HCT116 (cell line): ENCODE results near the gene S100A7A. TPM values are rescaled to one million over a fixed set of nuclear protein-coding genes. Genes with fewer than 3 reads are reported as not detected.

Source experiments
- ATAC-seq: fragments of 200-7000 bp; cut with Tn5 transposase; 2 replicates; pipeline ENCODE4 v1.9.1; 2020; ENCODE audit warnings: mild to moderate bottlenecking, moderate library complexity
- BruUV-seq: library from RNA; stranded (reverse); fragments of 400-500 nt; replicated peaks from 2 replicates; lab custom pipeline; 2021; lab: Mats Ljungman, UMichigan
- CTCF ChIA-PET: fragments of 300-600 bp; sonication (Branson Sonifier 250); formaldehyde crosslinking; loops from one replicate; lab custom pipeline; 2021; ENCODE audit warnings: antibody characterized with exemption; lab: Charles Lee
- POLR2A ChIA-PET: fragments of 300-600, 350-600 bp; sonication (Branson Sonifier 250); formaldehyde crosslinking; loops from one replicate; lab custom pipeline; 2021; ENCODE audit warnings: antibody characterized with exemption; lab: Charles Lee
- RAD21 ChIA-PET, 2 experiments: fragments of 300-600 bp; sonication (Branson Sonifier 250); formaldehyde crosslinking; loops; one replicate each; lab custom pipeline; 2023; ENCODE audit warnings: low total read pairs in 2 of 2; ENCODE audit not compliant: uncharacterized antibody in 2 of 2, unreplicated experiment in 2 of 2, low non-redundant PET in 1 of 2; lab: Charles Lee
- DNase-seq: peaks from one replicate; pipeline ENCODE4 v3.0.0-alpha.2; 2010; ENCODE audit warnings: low read depth, low spot score
- H2AFZ ChIP-seq: fragments of 200-600 bp; shearing (Covaris generic), sonication (generic); 2 replicates; pipeline ENCODE4 v1.6.1; 2017; ENCODE audit warnings: low read depth, mixed run types, mixed read lengths, antibody characterized with exemption, low read length; ENCODE audit not compliant: poor library complexity, severe bottlenecking
- H3K27ac ChIP-seq: 2 replicates; pipeline ENCODE4 v1.5.1; 2012; ENCODE audit warnings: low read depth, low read length
- H3K27me3 ChIP-seq: fragments of 200-600 bp; sonication (generic); 2 replicates; pipeline ENCODE4 v1.6.1; 2016; ENCODE audit warnings: mixed run types, low read length, mixed read lengths; ENCODE audit not compliant: insufficient read depth
- H3K36me3 ChIP-seq, 2 experiments: fragments of 200-500 bp in 1 of 2; fragments of 200-600 bp in 1 of 2; sonication (Bioruptor generic) in 1 of 2; sonication (generic) in 1 of 2; 2 replicates each; pipeline versions ENCODE4 v1.5.1 to v1.6.1; 2014 to 2016; ENCODE audit warnings: low read length in 2 of 2, inconsistent platforms in 1 of 2, mixed read lengths in 1 of 2, mixed run types in 1 of 2; ENCODE audit not compliant: insufficient read depth in 2 of 2, control insufficient read depth in 1 of 2
- H3K4me1 ChIP-seq, 2 experiments: fragments of 200-600 bp in 1 of 2; sonication (generic) in 1 of 2; 2 replicates each; pipeline versions ENCODE4 v1.5.1 to v1.6.1; 2012 to 2017; ENCODE audit warnings: low read length in 2 of 2, inconsistent platforms in 1 of 2, mild to moderate bottlenecking in 1 of 2, mixed read lengths in 1 of 2, mixed run types in 1 of 2, moderate library complexity in 1 of 2; ENCODE audit not compliant: insufficient read depth in 2 of 2, control insufficient read depth in 1 of 2
- H3K4me2 ChIP-seq: fragments of 200-600 bp; sonication (generic); 2 replicates; pipeline ENCODE4 v1.6.1; 2017; ENCODE audit warnings: mixed run types, low read length, mixed read lengths
- H3K4me3 ChIP-seq, 2 experiments: fragments of 200-600 bp in 1 of 2; sonication (generic) in 1 of 2; replicated peaks in 1 of 2; 2 replicates each; pipeline ENCODE4 v1.5.1; 2011 to 2016; ENCODE audit warnings: low read length in 2 of 2, control low read depth in 1 of 2, low read depth in 1 of 2, mild to moderate bottlenecking in 1 of 2, mixed read lengths in 1 of 2, mixed run types in 1 of 2
- H3K79me2 ChIP-seq: fragments of 200-600 bp; sonication (generic); 2 replicates; pipeline ENCODE4 v1.6.1; 2017; ENCODE audit warnings: mild to moderate bottlenecking, mixed run types, low read length, moderate library complexity, mixed read lengths; ENCODE audit not compliant: insufficient read depth
- H3K9ac ChIP-seq: fragments of 200-600 bp; sonication (generic); 2 replicates; pipeline ENCODE4 v1.6.1; 2016; ENCODE audit warnings: low read length, mixed read lengths
- H3K9me2 ChIP-seq: fragments of 200-600 bp; sonication (generic), shearing (Covaris generic); 2 replicates; pipeline ENCODE4 v1.6.1; 2017; ENCODE audit warnings: mixed run types, mild to moderate bottlenecking, moderate library complexity; ENCODE audit not compliant: insufficient read depth
- H3K9me3 ChIP-seq, 2 experiments: fragments of 200-500 bp in 1 of 2; fragments of 200-600 bp in 1 of 2; sonication (Bioruptor generic) in 1 of 2; sonication (generic) in 1 of 2; 2 replicates each; pipeline ENCODE4 v1.6.1; 2014 to 2017; ENCODE audit warnings: low read length in 2 of 2, mixed read lengths in 2 of 2, inconsistent platforms in 1 of 2, low read depth in 1 of 2, mild to moderate bottlenecking in 1 of 2, mixed run types in 1 of 2, moderate library complexity in 1 of 2; ENCODE audit not compliant: control insufficient read depth in 1 of 2, insufficient read depth in 1 of 2
- H4K20me1 ChIP-seq: fragments of 200-600 bp; sonication (generic), shearing (Covaris generic); 2 replicates; pipeline ENCODE4 v1.6.1; 2017; ENCODE audit warnings: mixed run types, mild to moderate bottlenecking, moderate library complexity; ENCODE audit not compliant: insufficient read depth
- ATF3 ChIP-seq: IDR thresholded peaks from 2 replicates; pipeline ENCODE4 v1.6.1; 2012
- CBX3 ChIP-seq: IDR thresholded peaks from 2 replicates; pipeline ENCODE4 v1.6.1; 2012; ENCODE audit warnings: low read depth
- CTCF ChIP-seq, 3 experiments: fragments of 200-600 bp in 1 of 3; sonication (generic) in 1 of 3; IDR thresholded peaks in 2 of 3; conservative IDR thresholded peaks in 1 of 3; 2 replicates each; pipeline ENCODE4 v1.5.1; 2012 to 2017; ENCODE audit warnings: low read depth in 2 of 3, low read length in 2 of 3, antibody characterized with exemption in 1 of 3, borderline replicate concordance in 1 of 3, control low read depth in 1 of 3, mild to moderate bottlenecking in 1 of 3, mixed read lengths in 1 of 3, mixed run types in 1 of 3, moderate library complexity in 1 of 3; ENCODE audit not compliant: insufficient read depth in 1 of 3
- EGR1 ChIP-seq: IDR thresholded peaks from 2 replicates; pipeline ENCODE4 v1.6.1; 2012; ENCODE audit warnings: low read depth
- MAX ChIP-seq: IDR thresholded peaks from 2 replicates; pipeline ENCODE4 v1.6.1; 2012
- REST ChIP-seq: IDR thresholded peaks from 2 replicates; pipeline ENCODE4 v1.6.1; 2012; ENCODE audit warnings: low read depth
- SRF ChIP-seq: IDR thresholded peaks from 2 replicates; pipeline ENCODE4 v1.6.1; 2012; ENCODE audit warnings: low read depth
- ZFX ChIP-seq: fragments of 450-650 bp; IDR thresholded peaks from 2 replicates; pipeline ENCODE4 v1.6.1; 2017
- intact Hi-C: fragments of 100-400 bp; cut with micrococcal nuclease; formaldehyde crosslinking; loops from 2 replicates; pipeline ENCODE4 v1.10.0; 2022
- total RNA-seq: library from RNA; stranded (reverse); gene quantifications from one replicate; pipeline ENCODE4 v1.2.1, GENCODE V29; 2021; ENCODE audit not compliant: unreplicated experiment

S100A7A gene
- total RNA-seq, 1 experiment from 2014 or later, result not detected

GRCh38 chr1:153404086-153404635 is 12.2 kb upstream of the S100A7A start:
- Histone ChIP-seq H3K79me2 (no peaks in the 10 kb centered on the region), H2AFZ (no peak overlapping the region), H3K4me2 (no peak overlapping the region), H3K9ac (no peak overlapping the region), H3K27ac (no peak overlapping the region), H3K9me2 (no peaks in the 10 kb centered on the region), H4K20me1 (no peaks in the 10 kb centered on the region), H3K27me3 (peaks cover 57% of the 10 kb centered on the region), H3K4me1 (no peaks in the 10 kb centered on the region), H3K36me3 (no peaks in the 10 kb centered on the region), H3K9me3 (no peaks in the 10 kb centered on the region), H3K4me3 (no peak overlapping the region)
- intact Hi-C loops, result loop anchor here (2.0 to 5.0 kb wide), 2 partner anchors 51 to 93 kb away; no protein-coding TSS in a partner anchor
- BruUV-seq, result no TSS peak
- ChIA-PET POLR2A (no interaction called here), RAD21 (no interaction called here), CTCF (no interaction called here)
- ATAC-seq (no peak), DNase-seq (no peak)
- TF ChIP-seq ZFX (no peak), SRF (no peak), REST (no peak)

GRCh38 chr1:153404768-153405167 is 11.6 kb upstream of the S100A7A start:
- Histone ChIP-seq H3K9me2 (no peaks in the 10 kb centered on the region), H3K9me3 (no peaks in the 10 kb centered on the region), H3K27me3 (peaks cover 59% of the 10 kb centered on the region), H3K4me3 (no peak overlapping the region), H3K79me2 (no peaks in the 10 kb centered on the region), H4K20me1 (no peaks in the 10 kb centered on the region), H3K4me1 (no peaks in the 10 kb centered on the region), H2AFZ (no peak overlapping the region), H3K4me2 (no peak overlapping the region), H3K9ac (no peak overlapping the region), H3K36me3 (no peaks in the 10 kb centered on the region), H3K27ac (no peak overlapping the region)
- ATAC-seq, result peak; percentile 87
- intact Hi-C loops, result loop anchor here (2.0 to 5.0 kb wide), 2 partner anchors 52 to 93 kb away; no protein-coding TSS in a partner anchor
- ChIA-PET RAD21 (no interaction called here), POLR2A (no interaction called here), CTCF (no interaction called here)
- peak; percentile 39 for DNase-seq
- no peak for TF ChIP-seq ATF3
- no peak for TF ChIP-seq EGR1
- TF ChIP-seq CBX3, result peak; percentile 99
- peak; percentile 100 for TF ChIP-seq MAX
- TF ChIP-seq CTCF (IDR thresholded peaks at IDR 0.05 in 2 of 3, conservative IDR thresholded peaks at IDR 0.05 in 1 of 3; ENCODE audit: borderline replicate concordance in 1 of 3, insufficient read depth in 1 of 3, low read depth in 2 of 3, low read length in 2 of 3), result peak; percentile 62 to 78 (median 68); a peak in 5 of 6 replicates
- no TSS peak for BruUV-seq
